Astrocyte (in vitro differentiated cells and primary cell): ENCODE results near the gene GNB1L. TPM values are rescaled to one million over a fixed set of nuclear protein-coding genes. Genes with fewer than 3 reads are reported as not detected.
A peak's percentile ranks its signal among the peaks of the same experiment; 100 is the strongest.

Source experiments
- DNase-seq: peaks from one replicate; pipeline ENCODE4 v3.0.0-alpha.2; 2010; ENCODE audit warnings: low read depth
- FAIRE-seq: peaks from 2 replicates; lab custom pipeline; 2011; peaks lifted over from hg19 to GRCh38; lab: Jason Lieb, UNC
- H2AFZ ChIP-seq: 2 replicates; pipeline ENCODE4 v1.6.0; 2012; ENCODE audit warnings: low read depth, low read length, inconsistent platforms
- H3K27ac ChIP-seq: 2 replicates; pipeline ENCODE4 v1.5.1; 2011; ENCODE audit warnings: low read depth, low read length, inconsistent platforms
- H3K27me3 ChIP-seq: 2 replicates; pipeline ENCODE4 v1.6.0; 2011; ENCODE audit warnings: low read length, inconsistent platforms; ENCODE audit not compliant: insufficient read depth
- H3K36me3 ChIP-seq: 2 replicates; pipeline ENCODE4 v1.5.1; 2011; ENCODE audit warnings: low read length, inconsistent platforms; ENCODE audit not compliant: insufficient read depth
- H3K4me1 ChIP-seq: 2 replicates; pipeline ENCODE4 v1.5.1; 2011; ENCODE audit warnings: low read length, inconsistent platforms; ENCODE audit not compliant: insufficient read depth
- H3K4me2 ChIP-seq: 2 replicates; pipeline ENCODE4 v1.6.0; 2012; ENCODE audit warnings: low read length, inconsistent platforms
- H3K4me3 ChIP-seq: 2 replicates; pipeline ENCODE4 v1.5.1; 2011; ENCODE audit warnings: low read depth, mild to moderate bottlenecking, low read length, inconsistent platforms; ENCODE audit not compliant: insufficient read depth
- H3K79me2 ChIP-seq: 2 replicates; pipeline ENCODE4 v1.6.0; 2012; ENCODE audit warnings: mild to moderate bottlenecking, low read length, inconsistent platforms; ENCODE audit not compliant: insufficient read depth
- H3K9ac ChIP-seq: 2 replicates; pipeline ENCODE4 v1.6.0; 2012; ENCODE audit warnings: mild to moderate bottlenecking, low read length, inconsistent platforms
- H3K9me3 ChIP-seq: 2 replicates; pipeline ENCODE4 v1.5.1; 2012; ENCODE audit warnings: low read depth, mild to moderate bottlenecking, low read length, inconsistent platforms; ENCODE audit not compliant: insufficient read depth
- H4K20me1 ChIP-seq: 2 replicates; pipeline ENCODE4 v1.6.0; 2012; ENCODE audit warnings: low read length, inconsistent platforms; ENCODE audit not compliant: insufficient read depth
- H3K27ac Mint-ChIP-seq: one replicate; pipeline ENCODE4 v1.8.0; 2021; ENCODE audit warnings: mild to moderate bottlenecking, mixed read lengths; ENCODE audit not compliant: unreplicated experiment
- H3K27me3 Mint-ChIP-seq: one replicate; pipeline ENCODE4 v1.8.0; 2021; ENCODE audit warnings: low read depth, mixed read lengths; ENCODE audit not compliant: unreplicated experiment
- H3K36me3 Mint-ChIP-seq: one replicate; pipeline ENCODE4 v1.8.0; 2021; ENCODE audit warnings: low read depth, mixed read lengths; ENCODE audit not compliant: unreplicated experiment
- H3K4me1 Mint-ChIP-seq: one replicate; pipeline ENCODE4 v1.8.0; 2021; ENCODE audit warnings: low read depth, mixed read lengths; ENCODE audit not compliant: unreplicated experiment
- H3K4me3 Mint-ChIP-seq: one replicate; pipeline ENCODE4 v1.8.0; 2021; ENCODE audit warnings: mild to moderate bottlenecking, moderate library complexity, mixed read lengths; ENCODE audit not compliant: unreplicated experiment
- H3K9me3 Mint-ChIP-seq: one replicate; pipeline ENCODE4 v1.8.0; 2021; ENCODE audit warnings: mild to moderate bottlenecking, mixed read lengths; ENCODE audit not compliant: unreplicated experiment
- EZH2 ChIP-seq: IDR thresholded peaks from 2 replicates; pipeline ENCODE4 v1.6.1; 2012; ENCODE audit warnings: mild to moderate bottlenecking, low read length, inconsistent platforms; ENCODE audit not compliant: insufficient read depth
- total RNA-seq: library from RNA; stranded (reverse); gene quantifications from 2 replicates; pipeline ENCODE4 v1.2.1, GENCODE V29; 2021
- TF ChIP-seq, protein P1 (sequence below): IDR thresholded peaks from 2 replicates; pipeline ENCODE4 v1.5.1; 2011; ENCODE audit warnings: low read depth, mild to moderate bottlenecking, inconsistent platforms, low read length, moderate library complexity; ENCODE audit not compliant: insufficient read depth

Gene GNB1L
- total RNA-seq, 1 donor from 2014 or later = 14.3 TPM

GRCh38 chr22:19772673-19773469 lies 81.8 kb downstream of the GNB1L start:
- FAIRE-seq (no peak), DNase-seq (no peak)
- H3K27ac Mint-ChIP-seq = peak overlapping the region; percentile 7
- Histone ChIP-seq H3K4me3 (no peak overlapping the region), H3K9ac (no peak overlapping the region), H3K27me3 (peaks cover 50% of the 10 kb centered on the region), H3K9me3 (no peaks in the 10 kb centered on the region), H3K4me1 (no peaks in the 10 kb centered on the region), H4K20me1 (no peaks in the 10 kb centered on the region), H3K4me2 (no peak overlapping the region), H2AFZ (no peak overlapping the region), H3K27ac (no peak overlapping the region), H3K36me3 (no peaks in the 10 kb centered on the region), H3K79me2 (no peaks in the 10 kb centered on the region)
- no peaks in the 10 kb centered on the region for H3K4me1 Mint-ChIP-seq
- H3K36me3 Mint-ChIP-seq = no peaks in the 10 kb centered on the region
- peaks cover 64% of the 10 kb centered on the region for H3K27me3 Mint-ChIP-seq
- peaks cover 2% of the 10 kb centered on the region for H3K9me3 Mint-ChIP-seq
- TF ChIP-seq, protein P1, sequence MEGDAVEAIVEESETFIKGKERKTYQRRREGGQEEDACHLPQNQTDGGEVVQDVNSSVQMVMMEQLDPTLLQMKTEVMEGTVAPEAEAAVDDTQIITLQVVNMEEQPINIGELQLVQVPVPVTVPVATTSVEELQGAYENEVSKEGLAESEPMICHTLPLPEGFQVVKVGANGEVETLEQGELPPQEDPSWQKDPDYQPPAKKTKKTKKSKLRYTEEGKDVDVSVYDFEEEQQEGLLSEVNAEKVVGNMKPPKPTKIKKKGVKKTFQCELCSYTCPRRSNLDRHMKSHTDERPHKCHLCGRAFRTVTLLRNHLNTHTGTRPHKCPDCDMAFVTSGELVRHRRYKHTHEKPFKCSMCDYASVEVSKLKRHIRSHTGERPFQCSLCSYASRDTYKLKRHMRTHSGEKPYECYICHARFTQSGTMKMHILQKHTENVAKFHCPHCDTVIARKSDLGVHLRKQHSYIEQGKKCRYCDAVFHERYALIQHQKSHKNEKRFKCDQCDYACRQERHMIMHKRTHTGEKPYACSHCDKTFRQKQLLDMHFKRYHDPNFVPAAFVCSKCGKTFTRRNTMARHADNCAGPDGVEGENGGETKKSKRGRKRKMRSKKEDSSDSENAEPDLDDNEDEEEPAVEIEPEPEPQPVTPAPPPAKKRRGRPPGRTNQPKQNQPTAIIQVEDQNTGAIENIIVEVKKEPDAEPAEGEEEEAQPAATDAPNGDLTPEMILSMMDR = no peak
- TF ChIP-seq EZH2 = no peak
- no peak overlapping the region for H3K4me3 Mint-ChIP-seq

GRCh38 chr22:19772422-19772672 lies 82.3 kb downstream of the GNB1L start:
- no peaks in the 10 kb centered on the region for H3K36me3 ChIP-seq
- no peak overlapping the region for H2AFZ ChIP-seq
- no peaks in the 10 kb centered on the region for H3K79me2 ChIP-seq
- no peaks in the 10 kb centered on the region for H4K20me1 ChIP-seq
- peaks cover 2% of the 10 kb centered on the region for H3K9me3 Mint-ChIP-seq
- no peak overlapping the region for H3K4me3 ChIP-seq
- no peak overlapping the region for H3K27ac Mint-ChIP-seq
- H3K4me1 ChIP-seq = no peaks in the 10 kb centered on the region
- DNase-seq (no peak), FAIRE-seq (no peak)
- H3K27ac ChIP-seq = no peak overlapping the region
- H3K4me2 ChIP-seq = no peak overlapping the region
- H3K27me3 Mint-ChIP-seq = peaks cover 69% of the 10 kb centered on the region
- TF ChIP-seq, protein P1 = no peak
- no peak for TF ChIP-seq EZH2
- H3K4me3 Mint-ChIP-seq = no peak overlapping the region
- H3K9ac ChIP-seq = no peak overlapping the region
- no peaks in the 10 kb centered on the region for H3K36me3 Mint-ChIP-seq
- H3K9me3 ChIP-seq = no peaks in the 10 kb centered on the region
- H3K4me1 Mint-ChIP-seq = no peaks in the 10 kb centered on the region
- H3K27me3 ChIP-seq = peaks cover 55% of the 10 kb centered on the region
